Adipose tissue (tissue), 3 donors: ENCODE results near the gene ADAMTS10. TPM values are rescaled to one million over a fixed set of nuclear protein-coding genes. Genes with fewer than 3 reads are reported as not detected.
A peak's percentile ranks its signal among the peaks of the same experiment; 100 is the strongest.
"Not testable (repeated sequence)": the region's sequence is repeated elsewhere in the genome, so short reads cannot be mapped to it uniquely, and the experiment has no call there.

Experiments
- H3K27ac ChIP-seq: one replicate; pipeline ENCODE4 v1.5.1; 2013; ENCODE audit warnings: low read depth, low read length
- WGBS, 3 donors: extraction: QIAGEN DNeasy Blood & Tissue Kit; methylation state at CpG; one replicate each; pipeline ENCODE4 v1.1.7; 2013; 5-methylcytosine and 5-hydroxymethylcytosine counted together
- polyA plus RNA-seq, 3 donors: library from polyadenylated mRNA; stranded (reverse); fragments of 200-250 nt; gene quantifications; one replicate each; pipeline ENCODE4 v1.2.3, GENCODE V29; 2013
- donor health status: healthy with polysubstance abuse.
- donor health status: Bipolar disorder and iron deficiency.
- donor health status: healthy.

The ADAMTS10 gene
- polyA plus RNA-seq, 3 donors, result 11.0 to 29.6 (median 21.5) TPM

- no peak overlapping the region for H3K27ac ChIP-seq
- WGBS, 3 donors, result 41 to 71% (median 44%) methylated on average over 19 of the region's 19 CpGs
Observed at GRCh38 chr19:8576273-8576993, 34.1 kb downstream of the ADAMTS10 start.

GRCh38 chr19:8575467-8575997 lies 35.0 kb downstream of the ADAMTS10 start:
- WGBS, 3 donors, result 23 to 32% (median 28%) methylated on average over 10 of the region's 10 CpGs
- H3K27ac ChIP-seq, result no peak overlapping the region

- not testable (repeated sequence) for H3K27ac ChIP-seq
- WGBS, 3 donors, result 84 to 95% (median 93%) methylated on average over 7 of the region's 7 CpGs
Observed at GRCh38 chr19:8574619-8574922, 35.9 kb downstream of the ADAMTS10 start.

- WGBS, 3 donors, result 80 to 90% (median 80%) methylated on average over 7 of the region's 7 CpGs
Observed at GRCh38 chr19:8573316-8573715, 37.2 kb downstream of the ADAMTS10 start.

GRCh38 chr19:8571006-8571411 lies 39.5 kb downstream of the ADAMTS10 start:
- no peak overlapping the region for H3K27ac ChIP-seq
- 14 to 23% (median 21%) methylated on average over 5 of the region's 5 CpGs for WGBS, 3 donors

More at GRCh38 chr19:8573316-8573715, 37.2 kb downstream of the ADAMTS10 start:
- no peak overlapping the region for H3K27ac ChIP-seq

- WGBS, 3 donors, result 47 to 70% (median 47%) methylated on average over 5 of the region's 5 CpGs
Observed at GRCh38 chr19:8569066-8569771, 41.3 kb downstream of the ADAMTS10 start.

GRCh38 chr19:8567522-8568172 lies 42.9 kb downstream of the ADAMTS10 start:
- no peak overlapping the region for H3K27ac ChIP-seq
- WGBS, 3 donors, result 79 to 92% (median 84%) methylated on average over 14 to 15 of the region's 15 CpGs

More at GRCh38 chr19:8569066-8569771, 41.3 kb downstream of the ADAMTS10 start:
- H3K27ac ChIP-seq, result peak overlapping the region; percentile 6

- WGBS, 3 donors, result 70 to 81% (median 71%) methylated on average over 7 of the region's 7 CpGs
- no peak overlapping the region for H3K27ac ChIP-seq
Observed at GRCh38 chr19:8566855-8567254, 43.7 kb downstream of the ADAMTS10 start.

- 76 to 79% (median 78%) methylated on average over 8 of the region's 8 CpGs for WGBS, 3 donors
- not testable (repeated sequence) for H3K27ac ChIP-seq
Observed at GRCh38 chr19:8564866-8565265, 45.6 kb downstream of the ADAMTS10 start.

- no peak overlapping the region for H3K27ac ChIP-seq
- WGBS, 3 donors, result 59 to 80% (median 64%) methylated on average over 2 of the region's 2 CpGs
Observed at GRCh38 chr19:8561075-8561764, 49.3 kb downstream of the ADAMTS10 start.

GRCh38 chr19:8558325-8558724 lies 52.2 kb downstream of the ADAMTS10 start:
- WGBS, 3 donors, result 58 to 83% (median 79%) methylated on average over 2 of the region's 2 CpGs
- no peak overlapping the region for H3K27ac ChIP-seq

- no peak overlapping the region for H3K27ac ChIP-seq
- 61 to 81% (median 72%) methylated on average over 6 of the region's 6 CpGs for WGBS, 3 donors
Observed at GRCh38 chr19:8557642-8558238, 52.8 kb downstream of the ADAMTS10 start.

GRCh38 chr19:8553729-8554128 lies 56.8 kb downstream of the ADAMTS10 start:
- WGBS, 3 donors, result 87 to 95% (median 94%) methylated on average over 6 to 7 of the region's 7 CpGs
- H3K27ac ChIP-seq, result not testable (repeated sequence)

GRCh38 chr19:8552810-8553209 lies 57.7 kb downstream of the ADAMTS10 start:
- WGBS, 3 donors, result 75 to 86% (median 75%) methylated on average over 10 of the region's 10 CpGs
- no peak overlapping the region for H3K27ac ChIP-seq

GRCh38 chr19:8550070-8550469 lies 60.4 kb downstream of the ADAMTS10 start:
- H3K27ac ChIP-seq, result no peak overlapping the region
- WGBS, 3 donors, result 91 to 96% (median 95%) methylated on average over 15 of the region's 15 CpGs

GRCh38 chr19:8545743-8546142 lies 64.8 kb downstream of the ADAMTS10 start:
- WGBS, 3 donors, result 94 to 97% (median 94%) methylated on average over 8 of the region's 8 CpGs

GRCh38 chr19:8544168-8544567 lies 66.3 kb downstream of the ADAMTS10 start:
- H3K27ac ChIP-seq, result no peak overlapping the region
- 92 to 96% (median 92%) methylated on average over 19 to 20 of the region's 20 CpGs for WGBS, 3 donors

More at GRCh38 chr19:8545743-8546142, 64.8 kb downstream of the ADAMTS10 start:
- H3K27ac ChIP-seq, result no peak overlapping the region

- no peak overlapping the region for H3K27ac ChIP-seq
- 88 to 94% (median 92%) methylated on average over 12 of the region's 12 CpGs for WGBS, 3 donors
Observed at GRCh38 chr19:8539621-8540149, 70.8 kb downstream of the ADAMTS10 start.
